Large intestine (tissue), 3 donors: Measurements from ENCODE around the gene CRHBP. TPM values are rescaled to one million over a fixed set of nuclear protein-coding genes. Genes with fewer than 3 reads are reported as not detected.
"Not testable (repeated sequence)": the region's sequence is repeated elsewhere in the genome, so short reads cannot be mapped to it uniquely, and the experiment has no call there.

ENCODE experiments used
- DNase-seq, 2 donors: peaks; one replicate each; pipeline versions ENCODE4 v3.0.0 to v3.0.0-alpha.2; 2013
- H3K27ac ChIP-seq: one replicate; pipeline ENCODE4 v1.5.1; 2013; ENCODE audit warnings: low read length
- H3K27me3 ChIP-seq: 2 replicates; pipeline ENCODE4 v1.6.1; 2013; ENCODE audit warnings: low read length; ENCODE audit not compliant: control insufficient read depth, insufficient read depth
- H3K36me3 ChIP-seq: 2 replicates; pipeline ENCODE4 v1.6.1; 2013; ENCODE audit warnings: low read length; ENCODE audit not compliant: control insufficient read depth, insufficient read depth
- H3K4me1 ChIP-seq: one replicate; pipeline ENCODE4 v1.6.1; 2013; ENCODE audit warnings: low read length; ENCODE audit not compliant: control insufficient read depth, insufficient read depth
- H3K4me3 ChIP-seq: one replicate; pipeline ENCODE4 v1.5.1; 2013; ENCODE audit warnings: low read length
- H3K9me3 ChIP-seq: one replicate; pipeline ENCODE4 v1.6.1; 2013; ENCODE audit warnings: mild to moderate bottlenecking, low read depth, low read length, moderate library complexity; ENCODE audit not compliant: control insufficient read depth
- WGBS: methylation state at CpG from one replicate; pipeline ENCODE4 v1.1.5; 2013; ENCODE audit warnings: low lambda C conversion rate; ENCODE audit not compliant: insufficient coverage; 5-methylcytosine and 5-hydroxymethylcytosine counted together
- polyA plus RNA-seq: library from polyadenylated mRNA; unstranded; fragments of 120-200 nt; gene quantifications from one replicate; pipeline ENCODE4 v1.2.1, GENCODE V29; 2013

Gene CRHBP
- polyA plus RNA-seq, 1 donor: 0.76 TPM

DNA sequence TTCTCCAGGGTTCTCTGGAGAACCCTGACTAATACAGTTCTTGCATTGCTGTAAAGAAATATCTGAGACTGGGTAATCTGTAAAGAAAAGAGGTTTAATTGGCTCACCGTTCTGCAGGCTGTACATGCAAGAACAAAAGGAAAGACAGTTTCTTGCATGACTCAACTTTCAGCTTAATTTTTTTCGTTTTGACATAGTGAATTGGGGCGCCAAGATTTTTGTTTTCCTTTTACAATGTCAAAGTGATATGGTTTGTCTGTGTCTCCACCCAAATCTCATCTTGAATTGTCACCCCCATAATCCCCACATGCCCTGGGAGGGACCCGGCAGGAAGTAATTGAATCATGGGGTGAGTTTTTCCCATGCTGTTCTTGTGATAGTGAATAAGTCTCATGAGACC is 11.8 kb upstream of the CRHBP start:
- Histone ChIP-seq H3K36me3 (no peaks in the 10 kb centered on the region), H3K9me3 (no peaks in the 10 kb centered on the region), H3K4me1 (no peaks in the 10 kb centered on the region), H3K27ac (no peak overlapping the region), H3K27me3 (no peaks in the 10 kb centered on the region), H3K4me3 (no peak overlapping the region)
- 100% methylated on average over 2 of the region's 4 CpGs for WGBS
- DNase-seq: no peak

GRCh38 chr5:76941442-76941841 is 11.4 kb upstream of the CRHBP start:
- no peak overlapping the region for H3K27ac ChIP-seq
- no peaks in the 10 kb centered on the region for H3K9me3 ChIP-seq
- no peaks in the 10 kb centered on the region for H3K4me1 ChIP-seq
- no peaks in the 10 kb centered on the region for H3K27me3 ChIP-seq
- no CpG with 5 or more reads among the region's 3 CpGs for WGBS
- no peak overlapping the region for H3K4me3 ChIP-seq
- no peak for DNase-seq
- no peaks in the 10 kb centered on the region for H3K36me3 ChIP-seq

- WGBS: no CpG with 5 or more reads among the region's 1 CpG
- H3K9me3 ChIP-seq: no peaks in the 10 kb centered on the region
- DNase-seq: no peak
- H3K4me1 ChIP-seq: no peaks in the 10 kb centered on the region
- H3K36me3 ChIP-seq: no peaks in the 10 kb centered on the region
- H3K4me3 ChIP-seq: no peak overlapping the region
- H3K27me3 ChIP-seq: no peaks in the 10 kb centered on the region
- H3K27ac ChIP-seq: no peak overlapping the region
Observed at GRCh38 chr5:76942581-76942980, 10.3 kb upstream of the CRHBP start.

GRCh38 chr5:76943006-76943405 is 9.8 kb upstream of the CRHBP start:
- no peak overlapping the region for H3K4me3 ChIP-seq
- WGBS: no CpG with 5 or more reads among the region's 3 CpGs
- H3K27me3 ChIP-seq: no peaks in the 10 kb centered on the region
- H3K4me1 ChIP-seq: no peaks in the 10 kb centered on the region
- no peak overlapping the region for H3K27ac ChIP-seq
- H3K9me3 ChIP-seq: no peaks in the 10 kb centered on the region
- DNase-seq: no peak
- H3K36me3 ChIP-seq: no peaks in the 10 kb centered on the region

GRCh38 chr5:76944638-76945037 is 8.2 kb upstream of the CRHBP start:
- H3K27me3 ChIP-seq: no peaks in the 10 kb centered on the region
- no CpG with 5 or more reads among the region's 5 CpGs for WGBS

GRCh38 chr5:76945238-76945637 is 7.6 kb upstream of the CRHBP start:
- no CpG with 5 or more reads among the region's 9 CpGs for WGBS
- H3K9me3 ChIP-seq, H3K4me3 ChIP-seq, H3K36me3 ChIP-seq, H3K4me1 ChIP-seq, H3K27me3 ChIP-seq, H3K27ac ChIP-seq: not testable (repeated sequence)
- peak in 1 of 2 donors; percentile 13 for DNase-seq

More at GRCh38 chr5:76944638-76945037, 8.2 kb upstream of the CRHBP start:
- no peaks in the 10 kb centered on the region for H3K9me3 ChIP-seq
- no peaks in the 10 kb centered on the region for H3K4me1 ChIP-seq
- no peak overlapping the region for H3K27ac ChIP-seq
- DNase-seq: no peak
- H3K4me3 ChIP-seq: no peak overlapping the region
- H3K36me3 ChIP-seq: no peaks in the 10 kb centered on the region

DNA sequence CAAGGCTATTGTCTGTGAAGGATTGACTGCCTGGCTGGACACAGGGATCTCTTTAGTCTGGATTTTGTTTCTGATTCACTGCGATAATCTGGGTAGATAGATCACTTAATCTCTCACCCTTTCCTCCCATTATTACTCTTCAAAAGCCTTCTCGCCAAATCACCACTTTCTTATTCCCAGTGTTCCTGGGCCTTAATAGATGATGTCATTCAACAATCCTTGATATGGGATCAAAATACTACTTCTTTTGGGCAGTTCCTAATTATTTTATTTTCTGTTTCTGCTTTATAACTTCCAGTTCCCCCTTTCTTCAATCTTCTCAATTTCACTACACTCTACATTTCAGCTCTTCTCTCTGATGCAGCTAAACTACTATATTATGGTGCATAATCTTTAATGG is 6.8 kb upstream of the CRHBP start:
- H3K27me3 ChIP-seq: peaks cover 2% of the 10 kb centered on the region
- no peaks in the 10 kb centered on the region for H3K4me1 ChIP-seq
- no peaks in the 10 kb centered on the region for H3K9me3 ChIP-seq
- WGBS: 82% methylated on average over 2 of the region's 2 CpGs
- no peak overlapping the region for H3K27ac ChIP-seq
- H3K4me3 ChIP-seq: no peak overlapping the region
- no peaks in the 10 kb centered on the region for H3K36me3 ChIP-seq
- no peak for DNase-seq

DNA sequence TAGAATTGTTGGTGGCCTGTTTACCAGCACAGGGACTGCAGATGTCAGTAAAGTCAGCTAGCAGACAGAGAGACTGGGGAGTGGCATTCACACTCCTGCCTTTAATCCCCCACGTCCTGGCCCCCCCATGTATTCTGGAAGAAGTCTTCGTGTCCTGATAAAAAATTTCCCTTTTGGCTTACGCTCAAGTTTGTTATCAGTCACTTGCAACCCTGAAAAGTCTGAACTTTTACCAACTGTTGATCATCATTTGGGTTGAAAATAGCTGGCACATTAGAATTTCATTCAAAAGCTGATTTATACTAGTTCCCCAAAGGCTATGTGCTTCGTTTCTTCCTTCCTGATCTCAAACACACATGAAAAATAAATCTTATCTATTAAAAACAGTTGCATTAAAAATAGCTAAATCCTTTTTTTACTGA is 5.8 kb upstream of the CRHBP start:
- no peaks in the 10 kb centered on the region for H3K4me1 ChIP-seq
- WGBS: 50% methylated on average over 1 of the region's 4 CpGs
- no peak overlapping the region for H3K4me3 ChIP-seq
- DNase-seq: no peak
- H3K27me3 ChIP-seq: peaks cover 10% of the 10 kb centered on the region
- no peaks in the 10 kb centered on the region for H3K36me3 ChIP-seq
- H3K9me3 ChIP-seq: no peaks in the 10 kb centered on the region
- no peak overlapping the region for H3K27ac ChIP-seq

DNA sequence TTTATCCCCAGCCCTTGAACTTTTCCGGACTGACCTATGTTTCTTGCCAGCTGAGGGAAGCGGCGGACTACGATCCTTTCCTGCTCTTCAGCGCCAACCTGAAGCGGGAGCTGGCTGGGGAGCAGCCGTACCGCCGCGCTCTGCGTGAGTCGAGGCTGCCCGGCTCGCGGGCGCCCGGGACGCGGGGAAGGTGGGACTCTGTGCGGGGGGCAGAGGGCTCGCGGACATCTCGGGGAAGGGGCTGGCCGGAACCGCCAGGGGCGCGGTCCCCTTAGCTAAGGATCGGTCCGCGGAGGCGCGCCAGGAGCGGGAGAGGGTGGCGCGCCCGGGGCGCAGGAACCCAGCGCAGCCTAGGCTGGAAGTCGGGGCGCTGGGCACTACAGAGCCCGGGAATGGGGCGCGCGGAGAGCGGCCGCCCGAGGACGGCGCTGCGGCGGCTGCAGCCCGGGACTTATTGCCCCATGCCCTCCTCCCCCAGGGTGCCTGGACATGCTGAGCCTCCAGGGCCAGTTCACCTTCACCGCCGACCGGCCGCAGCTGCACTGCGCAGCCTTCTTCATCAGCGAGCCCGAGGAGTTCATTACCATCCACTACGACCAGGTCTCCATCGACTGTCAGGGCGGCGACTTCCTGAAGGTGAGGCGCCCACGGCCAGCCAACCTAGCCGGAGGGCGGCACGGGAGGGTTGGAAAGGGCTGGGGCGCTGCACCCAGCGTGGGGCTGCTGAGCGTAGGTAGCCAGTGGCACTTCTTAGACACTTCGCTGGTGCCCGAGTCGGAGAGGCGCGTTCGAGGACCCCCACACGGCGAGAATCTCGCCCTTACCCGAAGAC is 922 bp downstream of the CRHBP start:
- Histone ChIP-seq H3K27ac (no peak overlapping the region), H3K36me3 (no peaks in the 10 kb centered on the region), H3K4me1 (peaks cover 6% of the 10 kb centered on the region), H3K4me3 (peak overlapping the region; percentile 18), H3K27me3 (peaks cover 54% of the 10 kb centered on the region), H3K9me3 (no peaks in the 10 kb centered on the region)
- no CpG with 5 or more reads among the region's 81 CpGs for WGBS
- peak in 1 of 2 donors; percentile 47 for DNase-seq

- Histone ChIP-seq H3K4me3 (peak overlapping the region; percentile 18), H3K4me1 (peaks cover 6% of the 10 kb centered on the region), H3K36me3 (no peaks in the 10 kb centered on the region), H3K27me3 (peaks cover 54% of the 10 kb centered on the region), H3K27ac (no peak overlapping the region), H3K9me3 (no peaks in the 10 kb centered on the region)
- no peak for DNase-seq
- no CpG with 5 or more reads among the region's 25 CpGs for WGBS
Observed at GRCh38 chr5:76954383-76954763, 1.5 kb downstream of the CRHBP start.

- peaks cover 14% of the 10 kb centered on the region for H3K4me1 ChIP-seq
- no CpG with 5 or more reads among the region's 2 CpGs for WGBS
- no peak overlapping the region for H3K27ac ChIP-seq
- no peak for DNase-seq
- H3K27me3 ChIP-seq: peaks cover 53% of the 10 kb centered on the region
- H3K36me3 ChIP-seq: no peaks in the 10 kb centered on the region
- H3K4me3 ChIP-seq: no peak overlapping the region
- H3K9me3 ChIP-seq: no peaks in the 10 kb centered on the region
Observed at GRCh38 chr5:76956033-76956432, 3.2 kb downstream of the CRHBP start.
